Measurements from ENCODE around the gene NAT14. TPM values are rescaled to one million over a fixed set of nuclear protein-coding genes. Genes with fewer than 3 reads are reported as not detected.

Gene NAT14
- total RNA-seq, 1 experiment from 2014 or later = 17.5 TPM

Other genes with a start within 250 kb of the NAT14 start
- gene PPP6R1, start 226.2 kb upstream of the NAT14 start, total RNA-seq (2014; rRNA removed) = 159 and 221 TPM in 2 replicates
- gene HSPBP1, start 205.1 kb upstream of the NAT14 start, total RNA-seq (2014; rRNA removed) = 122 and 148 TPM in 2 replicates
- gene BRSK1, start 201.2 kb upstream of the NAT14 start, total RNA-seq (2014; rRNA removed) = 5.1 and 8.7 TPM in 2 replicates
- gene TMEM150B, start 159.8 kb upstream of the NAT14 start, total RNA-seq (2014; rRNA removed) = not detected in 2 replicates
- 21.9 and 36.6 TPM in 2 replicates for gene KMT5C, start 145.3 kb upstream of the NAT14 start, total RNA-seq (2014; rRNA removed)
- 0.80 and 2.4 TPM in 2 replicates for gene COX6B2, start 130.5 kb upstream of the NAT14 start, total RNA-seq (2014; rRNA removed)
- not detected in 2 replicates for gene GARIN5B, start 121.9 kb upstream of the NAT14 start, total RNA-seq (2014; rRNA removed)
- gene IL11, start 114.7 kb upstream of the NAT14 start, total RNA-seq (2014; rRNA removed) = 7.5 and 10.7 TPM in 2 replicates
- gene TMEM190, start 108.4 kb upstream of the NAT14 start, total RNA-seq (2014; rRNA removed) = not detected in 2 replicates
- 22.1 and 22.8 TPM in 2 replicates for gene TMEM238, start 100.9 kb upstream of the NAT14 start, total RNA-seq (2014; rRNA removed)
- 550 and 836 TPM in 2 replicates for gene RPL28, start 99.3 kb upstream of the NAT14 start, total RNA-seq (2014; rRNA removed)
- 2,068 and 2,245 TPM in 2 replicates for gene UBE2S, start 77.4 kb upstream of the NAT14 start, total RNA-seq (2014; rRNA removed)
- gene SHISA7, start 41.9 kb upstream of the NAT14 start, total RNA-seq (2014; rRNA removed) = not detected in 2 replicates
- gene ISOC2, start 23.5 kb upstream of the NAT14 start, total RNA-seq (2014; rRNA removed) = 251 and 270 TPM in 2 replicates
- not detected in 2 replicates for gene C19orf85, start 20.4 kb upstream of the NAT14 start, total RNA-seq (2014; rRNA removed)
- 11.8 and 24.2 TPM in 2 replicates for gene ZNF628, start 8.6 kb upstream of the NAT14 start, total RNA-seq (2014; rRNA removed)
- gene SSC5D, start 3.2 kb downstream of the NAT14 start, total RNA-seq (2014; rRNA removed) = 0.17 TPM in 1 of 2 replicates, not detected in the other
- not detected in 2 replicates for gene SBK2, start 51.9 kb downstream of the NAT14 start, total RNA-seq (2014; rRNA removed)
- 0.46 TPM in 1 of 2 replicates, not detected in the other for gene SBK3, start 60.4 kb downstream of the NAT14 start, total RNA-seq (2014; rRNA removed)
- gene ZNF579, start 95.7 kb downstream of the NAT14 start, total RNA-seq (2014; rRNA removed) = 13.5 and 26.1 TPM in 2 replicates
- 11.6 and 11.7 TPM in 2 replicates for gene FIZ1, start 114.3 kb downstream of the NAT14 start, total RNA-seq (2014; rRNA removed)
- 27.7 and 33.1 TPM in 2 replicates for gene ZNF524, start 115.1 kb downstream of the NAT14 start, total RNA-seq (2014; rRNA removed)
- 5.5 and 8.2 TPM in 2 replicates for gene ZNF865, start 120.5 kb downstream of the NAT14 start, total RNA-seq (2014; rRNA removed)
- 9.0 and 18.0 TPM in 2 replicates for gene ZNF784, start 139.4 kb downstream of the NAT14 start, total RNA-seq (2014; rRNA removed)
- 15.2 and 23.9 TPM in 2 replicates for gene ZNF580, start 155.8 kb downstream of the NAT14 start, total RNA-seq (2014; rRNA removed)
- 25.6 and 37.5 TPM in 2 replicates for gene ZNF581, start 158.5 kb downstream of the NAT14 start, total RNA-seq (2014; rRNA removed)
- 36.0 and 41.4 TPM in 2 replicates for gene CCDC106, start 163.0 kb downstream of the NAT14 start, total RNA-seq (2014; rRNA removed)
- 343 and 360 TPM in 2 replicates for gene U2AF2, start 169.8 kb downstream of the NAT14 start, total RNA-seq (2014; rRNA removed)
- gene EPN1, start 190.0 kb downstream of the NAT14 start, total RNA-seq (2014; rRNA removed) = 203 and 240 TPM in 2 replicates

All from PC-3 (cell line).